ENCODE results near the gene KCNAB1. TPM values are rescaled to one million over a fixed set of nuclear protein-coding genes. Genes with fewer than 3 reads are reported as not detected.

KCNAB1 gene
- total and polyA plus RNA-seq, 2 donors (not counting 1 experiment from before 2014, with no cell fraction given) = 0.03 to 0.33 TPM

- no peak for TF ChIP-seq CTCF (conservative IDR thresholded peaks at IDR 0.05 in 1 of 2, IDR thresholded peaks at IDR 0.05 in 1 of 2; ENCODE audit: low read depth in 1 of 2, low read length in 2 of 2)
- TF ChIP-seq EZH2 (IDR thresholded peaks at IDR 0.05; ENCODE audit: low read length, missing control alignments) = no peak
- DNase-seq (ENCODE audit: low read depth in 2 of 2) = no peak
- Histone ChIP-seq H3K4me3 (replicated peaks in 1 of 4; ENCODE audit: control extremely low read depth in 1 of 4, insufficient read depth in 1 of 4, low read depth in 3 of 4, low read length in 4 of 4) (peak overlapping the region; percentile 81 to 98 (median 84)), H4K20me1 (ENCODE audit: control insufficient read depth, extremely low read depth, insufficient read depth, low read length) (no peaks in the 10 kb centered on the region), H3K4me1 (ENCODE audit: control insufficient read depth, extremely low read depth, insufficient read depth, low read length) (peaks cover 8% of the 10 kb centered on the region), H3K4me2 (ENCODE audit: extremely low read depth, insufficient read depth, low read length) (peak overlapping the region; percentile 95), H2AFZ (ENCODE audit: low read length) (no peak overlapping the region), H3K27ac (ENCODE audit: insufficient read depth, low read length) (peak overlapping the region; percentile 88), H3K79me2 (ENCODE audit: control insufficient read depth, insufficient read depth, low read length) (peaks cover 69% of the 10 kb centered on the region), H3K9me3 (ENCODE audit: control insufficient read depth, insufficient read depth, low read depth, low read length) (no peaks in the 10 kb centered on the region), H3K36me3 (ENCODE audit: control insufficient read depth, insufficient read depth, low read length) (peaks cover 5% of the 10 kb centered on the region), H3K27me3 (ENCODE audit: control insufficient read depth, insufficient read depth, low read length) (no peaks in the 10 kb centered on the region), H3K9ac (ENCODE audit: insufficient read depth, low read length) (no peak overlapping the region)
Measured at GRCh38 chr3:156552973-156553372, 432.6 kb downstream of the KCNAB1 start.

DNA sequence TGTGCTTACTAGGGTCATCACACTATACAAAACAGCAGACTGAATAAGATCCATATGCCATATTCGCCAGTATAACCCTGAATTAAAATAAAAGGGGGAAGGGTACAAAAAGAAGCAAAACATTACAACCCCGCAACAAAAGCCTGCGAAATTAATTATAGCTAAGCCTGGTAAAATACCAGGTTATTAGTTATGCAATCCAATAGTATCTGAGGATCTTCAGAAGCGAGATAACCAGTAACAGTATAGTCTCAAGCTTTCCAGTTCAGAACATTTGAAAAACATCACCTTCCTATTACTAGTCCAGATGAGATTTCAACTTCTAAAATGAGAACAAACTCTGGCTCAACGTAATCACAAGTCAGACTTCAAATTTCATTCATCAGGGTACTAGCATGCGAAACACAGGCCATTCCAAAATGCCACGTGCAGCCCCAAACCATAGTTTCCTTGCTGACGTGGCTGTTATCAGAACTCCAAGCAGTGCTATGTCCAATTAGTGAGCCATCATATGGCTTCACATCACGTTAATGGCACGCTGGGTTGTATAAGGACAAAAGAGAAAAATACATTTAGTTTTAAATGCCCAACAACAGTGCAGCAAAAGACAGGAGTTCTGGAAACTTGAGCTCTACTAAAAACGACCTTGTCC, 433.5 kb downstream of the KCNAB1 start:
- H3K4me1 ChIP-seq (ENCODE audit: control insufficient read depth, extremely low read depth, insufficient read depth, low read length) = peaks cover 5% of the 10 kb centered on the region
- no peaks in the 10 kb centered on the region for H3K27me3 ChIP-seq (ENCODE audit: control insufficient read depth, insufficient read depth, low read length)
- H3K4me2 ChIP-seq (ENCODE audit: extremely low read depth, insufficient read depth, low read length) = peak overlapping the region; percentile 95
- H3K9me3 ChIP-seq (ENCODE audit: control insufficient read depth, insufficient read depth, low read depth, low read length) = no peaks in the 10 kb centered on the region
- H3K36me3 ChIP-seq (ENCODE audit: control insufficient read depth, insufficient read depth, low read length) = peaks cover 2% of the 10 kb centered on the region
- peak overlapping the region; percentile 81 to 98 (median 84) for H3K4me3 ChIP-seq (replicated peaks in 1 of 4; ENCODE audit: control extremely low read depth in 1 of 4, insufficient read depth in 1 of 4, low read depth in 3 of 4, low read length in 4 of 4)
- H2AFZ ChIP-seq (ENCODE audit: low read length) = no peak overlapping the region
- TF ChIP-seq EZH2 (IDR thresholded peaks at IDR 0.05; ENCODE audit: low read length, missing control alignments) = no peak
- no peak for TF ChIP-seq CTCF (conservative IDR thresholded peaks at IDR 0.05 in 1 of 2, IDR thresholded peaks at IDR 0.05 in 1 of 2; ENCODE audit: low read depth in 1 of 2, low read length in 2 of 2)
- H3K27ac ChIP-seq (ENCODE audit: insufficient read depth, low read length) = peak overlapping the region; percentile 88
- no peaks in the 10 kb centered on the region for H4K20me1 ChIP-seq (ENCODE audit: control insufficient read depth, extremely low read depth, insufficient read depth, low read length)
- peak overlapping the region; percentile 92 for H3K9ac ChIP-seq (ENCODE audit: insufficient read depth, low read length)
- H3K79me2 ChIP-seq (ENCODE audit: control insufficient read depth, insufficient read depth, low read length) = peaks cover 60% of the 10 kb centered on the region
- DNase-seq (ENCODE audit: low read depth in 2 of 2) = peak; percentile 77 to 88

GRCh38 chr3:156554515-156554841, 434.1 kb downstream of the KCNAB1 start:
- no peaks in the 10 kb centered on the region for H3K27me3 ChIP-seq (ENCODE audit: control insufficient read depth, insufficient read depth, low read length)
- TF ChIP-seq EZH2 (IDR thresholded peaks at IDR 0.05; ENCODE audit: low read length, missing control alignments) (no peak), CTCF (conservative IDR thresholded peaks at IDR 0.05 in 1 of 2, IDR thresholded peaks at IDR 0.05 in 1 of 2; ENCODE audit: low read depth in 1 of 2, low read length in 2 of 2) (no peak)
- no peak for DNase-seq (ENCODE audit: low read depth in 2 of 2)
- peaks cover 5% of the 10 kb centered on the region for H3K4me1 ChIP-seq (ENCODE audit: control insufficient read depth, extremely low read depth, insufficient read depth, low read length)
- peak overlapping the region; percentile 81 to 98 (median 84) for H3K4me3 ChIP-seq (replicated peaks in 1 of 4; ENCODE audit: control extremely low read depth in 1 of 4, insufficient read depth in 1 of 4, low read depth in 3 of 4, low read length in 4 of 4)
- H3K27ac ChIP-seq (ENCODE audit: insufficient read depth, low read length) = peak overlapping the region; percentile 88
- H4K20me1 ChIP-seq (ENCODE audit: control insufficient read depth, extremely low read depth, insufficient read depth, low read length) = no peaks in the 10 kb centered on the region
- no peaks in the 10 kb centered on the region for H3K9me3 ChIP-seq (ENCODE audit: control insufficient read depth, insufficient read depth, low read depth, low read length)
- H3K79me2 ChIP-seq (ENCODE audit: control insufficient read depth, insufficient read depth, low read length) = peaks cover 54% of the 10 kb centered on the region
- H3K9ac ChIP-seq (ENCODE audit: insufficient read depth, low read length) = peak overlapping the region; percentile 92
- no peak overlapping the region for H2AFZ ChIP-seq (ENCODE audit: low read length)
- H3K4me2 ChIP-seq (ENCODE audit: extremely low read depth, insufficient read depth, low read length) = peak overlapping the region; percentile 95
- peaks cover 2% of the 10 kb centered on the region for H3K36me3 ChIP-seq (ENCODE audit: control insufficient read depth, insufficient read depth, low read length)

Measured in fibroblast of lung (primary cell).